Dendritic cell treated with granulocyte-macrophage colony-stimulating factor and Interleukin-4, amounts not matched to agents 40 ng/mL and 50 ng/mL, for 4 days (primary cell): Measurements from ENCODE around the gene SH3RF1.
A peak's percentile ranks its signal among the peaks of the same experiment; 100 is the strongest.

Source experiments
- H3K27ac Mint-ChIP-seq: one replicate; pipeline ENCODE4 v1.8.0; 2022; ENCODE audit warnings: mild to moderate bottlenecking, mixed read lengths
- H3K27me3 Mint-ChIP-seq: one replicate; pipeline ENCODE4 v1.8.0; 2022; ENCODE audit warnings: mild to moderate bottlenecking, mixed read lengths
- H3K36me3 Mint-ChIP-seq: one replicate; pipeline ENCODE4 v1.8.0; 2022; ENCODE audit warnings: low read depth, mixed read lengths
- H3K4me1 Mint-ChIP-seq: one replicate; pipeline ENCODE4 v1.8.0; 2022; ENCODE audit warnings: low read depth, mixed read lengths
- H3K4me3 Mint-ChIP-seq: one replicate; pipeline ENCODE4 v1.8.0; 2022; ENCODE audit warnings: mild to moderate bottlenecking, moderate library complexity, mixed read lengths
- H3K9me3 Mint-ChIP-seq: one replicate; pipeline ENCODE4 v1.8.0; 2022; ENCODE audit warnings: mixed read lengths
- intact Hi-C: fragments of 100-400 bp; cut with micrococcal nuclease; formaldehyde crosslinking; loops from one replicate; pipeline ENCODE4 v1.15.0; 2022

The SH3RF1 gene

GRCh38 chr4:169098969-169099690 lies 171.6 kb downstream of the SH3RF1 start:
- Mint-ChIP-seq H3K9me3 (no peaks in the 10 kb centered on the region), H3K36me3 (no peaks in the 10 kb centered on the region), H3K27ac (peak overlapping the region; percentile 68), H3K27me3 (no peaks in the 10 kb centered on the region), H3K4me1 (peaks cover 26% of the 10 kb centered on the region), H3K4me3 (no peak overlapping the region)
- intact Hi-C loops, result no loop called here

DNA sequence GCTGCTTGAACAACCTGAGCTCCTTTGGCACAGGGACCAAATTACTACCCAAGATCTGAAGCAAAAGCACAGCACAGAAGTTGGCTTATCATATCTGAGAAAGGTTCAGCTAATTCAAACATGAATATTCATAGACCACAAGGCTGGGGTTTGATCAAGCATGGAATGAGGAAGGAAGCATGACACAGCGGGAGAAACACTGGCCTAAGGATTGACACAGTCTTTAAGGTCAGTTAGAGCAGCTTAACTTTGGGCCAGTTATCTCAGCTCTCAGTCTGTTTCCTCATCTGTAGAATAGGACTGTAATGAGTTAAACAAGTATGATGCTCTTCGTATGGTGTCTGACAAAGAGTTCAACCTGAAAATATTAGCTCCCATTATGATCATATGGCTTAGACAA lies 172.2 kb downstream of the SH3RF1 start:
- Mint-ChIP-seq H3K36me3 (no peaks in the 10 kb centered on the region), H3K27me3 (no peaks in the 10 kb centered on the region), H3K4me1 (peaks cover 26% of the 10 kb centered on the region), H3K4me3 (peak overlapping the region; percentile 14), H3K9me3 (no peaks in the 10 kb centered on the region), H3K27ac (peak overlapping the region; percentile 68)
- intact Hi-C loops, result no loop called here

GRCh38 chr4:169098054-169098497 lies 172.7 kb downstream of the SH3RF1 start:
- H3K4me3 Mint-ChIP-seq, result peak overlapping the region; percentile 14
- intact Hi-C loops, result no loop called here
- H3K27ac Mint-ChIP-seq, result peak overlapping the region; percentile 68
- H3K9me3 Mint-ChIP-seq, result no peaks in the 10 kb centered on the region
- peaks cover 26% of the 10 kb centered on the region for H3K4me1 Mint-ChIP-seq
- no peaks in the 10 kb centered on the region for H3K27me3 Mint-ChIP-seq
- no peaks in the 10 kb centered on the region for H3K36me3 Mint-ChIP-seq

GRCh38 chr4:169096221-169096620 lies 174.5 kb downstream of the SH3RF1 start:
- no peaks in the 10 kb centered on the region for H3K36me3 Mint-ChIP-seq
- intact Hi-C loops, result no loop called here
- H3K4me1 Mint-ChIP-seq, result peaks cover 26% of the 10 kb centered on the region
- H3K4me3 Mint-ChIP-seq, result no peak overlapping the region
- no peaks in the 10 kb centered on the region for H3K9me3 Mint-ChIP-seq
- no peak overlapping the region for H3K27ac Mint-ChIP-seq
- H3K27me3 Mint-ChIP-seq, result no peaks in the 10 kb centered on the region

- Mint-ChIP-seq H3K27me3 (no peaks in the 10 kb centered on the region), H3K4me3 (no peak overlapping the region), H3K9me3 (peaks cover 9% of the 10 kb centered on the region), H3K36me3 (no peaks in the 10 kb centered on the region), H3K4me1 (peaks cover 20% of the 10 kb centered on the region), H3K27ac (no peak overlapping the region)
- intact Hi-C loops, result no loop called here
Observed at GRCh38 chr4:169094656-169095231, 176.0 kb downstream of the SH3RF1 start.

DNA sequence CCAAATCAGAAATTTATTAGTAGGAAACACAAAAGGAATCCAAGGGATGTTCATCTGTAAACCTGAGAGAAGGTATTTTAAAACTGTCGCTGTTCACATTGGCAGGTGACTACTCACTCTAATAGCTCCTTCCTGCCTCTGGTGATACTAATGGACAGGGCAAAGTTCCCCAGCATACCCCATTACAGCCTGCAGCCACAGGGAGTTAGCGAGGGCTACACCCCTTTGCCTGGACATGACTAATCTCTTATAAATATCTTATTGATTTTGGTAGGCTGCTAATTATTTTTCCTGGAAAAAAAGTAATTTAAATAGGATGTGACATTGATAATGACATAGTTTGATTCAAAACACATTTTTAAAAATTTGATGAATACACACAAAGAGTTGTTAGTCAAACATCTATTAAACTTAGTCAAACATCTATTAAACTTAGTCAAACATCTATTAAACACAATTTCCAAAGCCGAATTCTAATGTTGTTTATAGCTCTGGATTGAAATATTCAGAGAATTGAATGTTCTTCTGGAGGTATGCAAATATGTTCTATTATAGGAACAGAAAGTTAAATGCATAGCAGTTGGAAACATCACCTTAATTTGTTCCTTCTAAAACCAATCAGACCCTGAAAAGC lies 177.8 kb downstream of the SH3RF1 start:
- peaks cover 18% of the 10 kb centered on the region for H3K9me3 Mint-ChIP-seq
- H3K36me3 Mint-ChIP-seq, result no peaks in the 10 kb centered on the region
- H3K27ac Mint-ChIP-seq, result no peak overlapping the region
- H3K4me1 Mint-ChIP-seq, result peaks cover 7% of the 10 kb centered on the region
- H3K4me3 Mint-ChIP-seq, result no peak overlapping the region
- intact Hi-C loops, result no loop called here
- no peaks in the 10 kb centered on the region for H3K27me3 Mint-ChIP-seq

DNA sequence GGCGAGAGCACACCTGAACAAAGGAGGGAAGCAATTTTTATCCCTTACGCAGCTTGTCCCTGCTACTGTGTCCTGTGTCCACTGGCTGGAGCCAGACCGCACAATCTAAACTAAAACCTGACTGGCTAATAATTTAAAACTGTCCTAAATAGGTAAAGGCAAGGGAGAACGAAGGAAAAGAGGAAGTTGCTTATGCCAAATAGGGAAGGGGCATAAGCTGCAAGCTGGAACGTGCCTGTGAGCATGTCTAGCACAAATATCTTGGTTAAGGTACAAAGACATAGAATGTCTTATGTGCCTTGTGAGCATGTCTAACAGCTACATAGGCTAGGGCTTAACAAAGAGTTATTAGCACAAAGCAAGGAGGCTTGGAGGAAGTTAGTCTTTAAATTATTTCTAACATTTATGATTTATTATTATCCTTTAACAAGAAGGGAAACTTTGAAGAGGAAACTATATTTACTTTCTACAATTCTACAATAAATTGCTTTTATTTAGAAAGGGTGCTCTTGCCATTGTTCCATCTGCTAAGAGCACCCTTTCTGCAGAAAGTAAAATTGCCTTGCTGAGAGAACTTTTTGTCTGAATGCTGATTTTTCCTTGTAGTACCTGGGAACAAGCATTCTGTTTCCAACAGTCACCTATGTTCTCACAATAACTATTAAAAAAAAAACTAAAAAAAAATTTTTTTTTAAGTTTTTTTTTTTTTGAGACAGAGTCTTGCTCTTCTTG lies 180.1 kb downstream of the SH3RF1 start:
- peaks cover 18% of the 10 kb centered on the region for H3K9me3 Mint-ChIP-seq
- H3K4me3 Mint-ChIP-seq, result no peak overlapping the region
- no peaks in the 10 kb centered on the region for H3K36me3 Mint-ChIP-seq
- no peak overlapping the region for H3K27ac Mint-ChIP-seq
- peaks cover 6% of the 10 kb centered on the region for H3K4me1 Mint-ChIP-seq
- H3K27me3 Mint-ChIP-seq, result no peaks in the 10 kb centered on the region
- intact Hi-C loops, result no loop called here

DNA sequence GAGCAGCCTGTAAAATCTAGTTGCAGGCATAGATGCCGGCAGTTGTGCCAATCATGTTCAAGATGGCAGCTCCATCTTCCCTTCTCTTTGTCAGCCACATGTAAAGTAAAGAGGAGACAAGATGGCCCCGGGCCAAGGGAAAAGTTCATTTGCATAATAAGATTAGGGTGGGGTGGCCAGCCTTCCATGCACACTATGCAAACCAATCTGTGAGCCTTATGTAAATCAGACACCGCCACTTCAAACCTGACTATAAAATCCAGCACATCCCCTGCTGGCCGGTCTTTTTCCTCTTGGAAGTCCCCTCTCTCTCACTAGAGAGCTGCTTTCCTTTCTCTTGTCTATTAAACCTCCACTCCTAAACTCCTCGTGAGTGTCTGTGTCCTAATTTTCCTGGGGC lies 181.8 kb downstream of the SH3RF1 start:
- H3K4me1 Mint-ChIP-seq, result no peaks in the 10 kb centered on the region
- H3K36me3 Mint-ChIP-seq, result no peaks in the 10 kb centered on the region
- intact Hi-C loops, result loop anchor here (10.0 kb wide), 1 partner anchor 1864 kb away; no protein-coding TSS in a partner anchor
- no peak overlapping the region for H3K27ac Mint-ChIP-seq
- peaks cover 18% of the 10 kb centered on the region for H3K9me3 Mint-ChIP-seq
- H3K27me3 Mint-ChIP-seq, result no peaks in the 10 kb centered on the region
- H3K4me3 Mint-ChIP-seq, result no peak overlapping the region

- no peaks in the 10 kb centered on the region for H3K27me3 Mint-ChIP-seq
- H3K9me3 Mint-ChIP-seq, result peaks cover 16% of the 10 kb centered on the region
- intact Hi-C loops, result loop anchor here (10.0 kb wide), 1 partner anchor 1860 kb away; no protein-coding TSS in a partner anchor
- H3K27ac Mint-ChIP-seq, result no peak overlapping the region
- H3K4me3 Mint-ChIP-seq, result no peak overlapping the region
- no peaks in the 10 kb centered on the region for H3K36me3 Mint-ChIP-seq
- peaks cover 24% of the 10 kb centered on the region for H3K4me1 Mint-ChIP-seq
Observed at GRCh38 chr4:169084954-169085353, 185.8 kb downstream of the SH3RF1 start.

- H3K36me3 Mint-ChIP-seq, result no peaks in the 10 kb centered on the region
- intact Hi-C loops, result loop anchor here (2.0 to 10.0 kb wide), 2 partner anchors 70 to 1856 kb away; partner anchors contain the start of gene CBR4
- peaks cover 33% of the 10 kb centered on the region for H3K4me1 Mint-ChIP-seq
- no peak overlapping the region for H3K4me3 Mint-ChIP-seq
- no peaks in the 10 kb centered on the region for H3K27me3 Mint-ChIP-seq
- peak overlapping the region; percentile 90 for H3K27ac Mint-ChIP-seq
- H3K9me3 Mint-ChIP-seq, result peaks cover 8% of the 10 kb centered on the region
Observed at GRCh38 chr4:169080981-169081380, 189.8 kb downstream of the SH3RF1 start.

DNA sequence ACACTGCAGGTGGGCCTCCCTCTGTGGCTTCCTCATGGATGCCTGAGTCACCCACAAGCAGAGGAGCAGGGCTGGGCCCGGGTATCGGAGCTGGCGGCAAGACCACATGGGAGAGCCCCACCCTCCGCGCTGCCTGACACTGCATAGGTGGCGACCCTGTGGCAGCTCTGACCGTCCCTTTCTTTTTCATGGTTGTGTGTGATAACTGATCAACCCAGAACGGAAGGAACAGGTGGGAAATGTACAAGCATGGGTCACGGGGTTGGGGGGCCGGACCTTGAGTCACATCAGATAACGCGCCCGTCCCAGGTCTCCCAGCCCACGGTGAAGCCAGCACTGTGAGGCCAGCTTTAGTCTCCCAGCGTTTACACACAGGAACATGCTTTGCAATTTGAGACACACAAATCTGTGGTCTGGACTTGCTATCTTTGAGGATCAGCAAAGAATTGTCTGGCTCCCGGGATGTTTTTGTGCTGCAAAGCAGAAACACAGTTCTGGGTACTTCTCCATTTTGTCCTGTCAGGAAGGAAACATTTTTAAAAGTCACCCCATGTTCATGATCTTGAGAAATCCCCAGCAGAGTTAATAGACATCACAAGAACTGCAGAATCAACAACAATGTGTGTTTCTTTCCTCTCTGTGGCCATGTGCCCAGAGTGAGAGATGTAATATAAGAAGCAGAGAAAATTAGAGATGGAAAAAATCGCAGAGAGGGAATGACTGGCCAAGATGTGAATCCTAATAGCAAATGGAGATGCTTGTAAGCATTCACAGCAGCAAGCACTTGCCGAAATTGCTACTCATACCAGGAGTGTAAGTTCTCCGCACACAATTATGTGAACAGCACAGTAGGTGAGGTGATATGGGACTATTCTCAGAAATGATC lies 190.6 kb downstream of the SH3RF1 start:
- intact Hi-C loops, result loop anchor here (2.0 to 10.0 kb wide), 2 partner anchors 69 to 1855 kb away; partner anchors contain the start of gene CBR4

DNA sequence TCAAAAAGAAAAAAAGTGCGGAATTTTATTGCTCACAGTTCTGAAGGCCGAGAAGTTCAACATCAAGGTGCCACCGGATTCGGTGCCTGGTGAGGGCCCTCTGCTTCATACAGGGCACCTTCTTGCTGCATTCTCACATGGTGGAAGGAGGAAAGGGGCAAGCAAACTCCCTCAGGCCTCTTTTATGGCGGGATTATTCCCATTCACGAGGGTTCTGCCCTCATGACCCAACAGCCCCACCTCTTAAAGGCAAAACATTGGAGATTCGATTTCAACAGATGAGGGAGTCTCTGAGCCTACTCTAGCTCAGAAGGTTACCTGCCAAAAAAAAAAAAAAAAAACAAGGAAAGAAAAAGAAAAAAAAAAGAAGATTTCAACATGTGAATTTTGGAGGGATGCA lies 196.6 kb downstream of the SH3RF1 start:
- H3K4me3 Mint-ChIP-seq, result no peak overlapping the region
- peaks cover under 1% of the 10 kb centered on the region for H3K4me1 Mint-ChIP-seq
- intact Hi-C loops, result no loop called here
- H3K9me3 Mint-ChIP-seq, result no peaks in the 10 kb centered on the region
- H3K27ac Mint-ChIP-seq, result no peak overlapping the region
- H3K36me3 Mint-ChIP-seq, result no peaks in the 10 kb centered on the region
- H3K27me3 Mint-ChIP-seq, result no peaks in the 10 kb centered on the region

More for the DNA sequence above, 190.6 kb downstream of the SH3RF1 start:
- peak overlapping the region; percentile 90 for H3K27ac Mint-ChIP-seq
- peaks cover 8% of the 10 kb centered on the region for H3K9me3 Mint-ChIP-seq
- H3K4me1 Mint-ChIP-seq, result peaks cover 33% of the 10 kb centered on the region
- no peaks in the 10 kb centered on the region for H3K36me3 Mint-ChIP-seq
- no peaks in the 10 kb centered on the region for H3K27me3 Mint-ChIP-seq
- H3K4me3 Mint-ChIP-seq, result peak overlapping the region; percentile 64

DNA sequence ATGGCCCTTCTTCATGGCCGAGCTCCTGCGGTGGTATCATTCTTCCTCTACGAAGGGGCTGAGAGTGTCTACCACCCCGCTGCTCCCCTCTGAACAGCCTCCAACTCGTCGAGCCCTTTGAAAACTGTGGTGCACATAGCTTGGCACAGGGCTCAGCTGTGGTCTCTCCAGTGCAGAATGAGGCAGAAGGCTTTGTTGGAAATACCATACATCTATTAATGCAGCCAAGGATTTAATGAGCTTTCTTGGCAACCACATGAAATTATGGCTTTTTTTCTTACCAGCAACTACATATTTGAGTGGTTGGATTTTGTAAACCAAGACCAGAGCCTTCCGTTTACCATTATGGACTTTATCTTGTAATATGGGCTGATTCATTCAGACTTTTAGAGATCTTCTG lies 199.0 kb downstream of the SH3RF1 start:
- Mint-ChIP-seq H3K4me1 (peaks cover 8% of the 10 kb centered on the region), H3K9me3 (no peaks in the 10 kb centered on the region), H3K36me3 (no peaks in the 10 kb centered on the region), H3K4me3 (no peak overlapping the region), H3K27ac (no peak overlapping the region), H3K27me3 (no peaks in the 10 kb centered on the region)
- intact Hi-C loops, result no loop called here
